Astrocyte (in vitro differentiated cells and primary cell): Measurements from ENCODE around the gene ABHD5. TPM values are rescaled to one million over a fixed set of nuclear protein-coding genes. Genes with fewer than 3 reads are reported as not detected.

Experiments
- DNase-seq: peaks from one replicate; pipeline ENCODE4 v3.0.0-alpha.2; 2010; ENCODE audit warnings: low read depth
- FAIRE-seq: peaks from 2 replicates; lab custom pipeline; 2011; peaks lifted over from hg19 to GRCh38; lab: Jason Lieb, UNC
- H2AFZ ChIP-seq: 2 replicates; pipeline ENCODE4 v1.6.0; 2012; ENCODE audit warnings: low read depth, low read length, inconsistent platforms
- H3K27ac ChIP-seq: 2 replicates; pipeline ENCODE4 v1.5.1; 2011; ENCODE audit warnings: low read depth, low read length, inconsistent platforms
- H3K27me3 ChIP-seq: 2 replicates; pipeline ENCODE4 v1.6.0; 2011; ENCODE audit warnings: low read length, inconsistent platforms; ENCODE audit not compliant: insufficient read depth
- H3K36me3 ChIP-seq: 2 replicates; pipeline ENCODE4 v1.5.1; 2011; ENCODE audit warnings: low read length, inconsistent platforms; ENCODE audit not compliant: insufficient read depth
- H3K4me1 ChIP-seq: 2 replicates; pipeline ENCODE4 v1.5.1; 2011; ENCODE audit warnings: low read length, inconsistent platforms; ENCODE audit not compliant: insufficient read depth
- H3K4me2 ChIP-seq: 2 replicates; pipeline ENCODE4 v1.6.0; 2012; ENCODE audit warnings: low read length, inconsistent platforms
- H3K4me3 ChIP-seq: 2 replicates; pipeline ENCODE4 v1.5.1; 2011; ENCODE audit warnings: low read depth, mild to moderate bottlenecking, low read length, inconsistent platforms; ENCODE audit not compliant: insufficient read depth
- H3K79me2 ChIP-seq: 2 replicates; pipeline ENCODE4 v1.6.0; 2012; ENCODE audit warnings: mild to moderate bottlenecking, low read length, inconsistent platforms; ENCODE audit not compliant: insufficient read depth
- H3K9ac ChIP-seq: 2 replicates; pipeline ENCODE4 v1.6.0; 2012; ENCODE audit warnings: mild to moderate bottlenecking, low read length, inconsistent platforms
- H3K9me3 ChIP-seq: 2 replicates; pipeline ENCODE4 v1.5.1; 2012; ENCODE audit warnings: low read depth, mild to moderate bottlenecking, low read length, inconsistent platforms; ENCODE audit not compliant: insufficient read depth
- H4K20me1 ChIP-seq: 2 replicates; pipeline ENCODE4 v1.6.0; 2012; ENCODE audit warnings: low read length, inconsistent platforms; ENCODE audit not compliant: insufficient read depth
- H3K27ac Mint-ChIP-seq: one replicate; pipeline ENCODE4 v1.8.0; 2021; ENCODE audit warnings: mild to moderate bottlenecking, mixed read lengths; ENCODE audit not compliant: unreplicated experiment
- H3K27me3 Mint-ChIP-seq: one replicate; pipeline ENCODE4 v1.8.0; 2021; ENCODE audit warnings: low read depth, mixed read lengths; ENCODE audit not compliant: unreplicated experiment
- H3K36me3 Mint-ChIP-seq: one replicate; pipeline ENCODE4 v1.8.0; 2021; ENCODE audit warnings: low read depth, mixed read lengths; ENCODE audit not compliant: unreplicated experiment
- H3K4me1 Mint-ChIP-seq: one replicate; pipeline ENCODE4 v1.8.0; 2021; ENCODE audit warnings: low read depth, mixed read lengths; ENCODE audit not compliant: unreplicated experiment
- H3K4me3 Mint-ChIP-seq: one replicate; pipeline ENCODE4 v1.8.0; 2021; ENCODE audit warnings: mild to moderate bottlenecking, moderate library complexity, mixed read lengths; ENCODE audit not compliant: unreplicated experiment
- H3K9me3 Mint-ChIP-seq: one replicate; pipeline ENCODE4 v1.8.0; 2021; ENCODE audit warnings: mild to moderate bottlenecking, mixed read lengths; ENCODE audit not compliant: unreplicated experiment
- CTCF ChIP-seq: IDR thresholded peaks from 2 replicates; pipeline ENCODE4 v1.5.1; 2011; ENCODE audit warnings: low read depth, mild to moderate bottlenecking, inconsistent platforms, low read length, moderate library complexity; ENCODE audit not compliant: insufficient read depth
- EZH2 ChIP-seq: IDR thresholded peaks from 2 replicates; pipeline ENCODE4 v1.6.1; 2012; ENCODE audit warnings: mild to moderate bottlenecking, low read length, inconsistent platforms; ENCODE audit not compliant: insufficient read depth
- total RNA-seq: library from RNA; stranded (reverse); gene quantifications from 2 replicates; pipeline ENCODE4 v1.2.1, GENCODE V29; 2021

The ABHD5 gene
- total RNA-seq, 1 donor from 2014 or later, result 18.3 TPM

GRCh38 chr3:43684944-43685343 lies 5.8 kb upstream of the ABHD5 start:
- Histone ChIP-seq H3K4me2 (no peak overlapping the region), H3K36me3 (no peaks in the 10 kb centered on the region), H3K9me3 (no peaks in the 10 kb centered on the region), H3K9ac (no peak overlapping the region), H3K4me3 (no peak overlapping the region), H2AFZ (no peak overlapping the region), H3K79me2 (no peaks in the 10 kb centered on the region), H3K27ac (no peak overlapping the region), H4K20me1 (no peaks in the 10 kb centered on the region), H3K27me3 (no peaks in the 10 kb centered on the region), H3K4me1 (no peaks in the 10 kb centered on the region)
- no peaks in the 10 kb centered on the region for H3K36me3 Mint-ChIP-seq
- H3K4me3 Mint-ChIP-seq, result no peak overlapping the region
- no peak overlapping the region for H3K27ac Mint-ChIP-seq
- no peaks in the 10 kb centered on the region for H3K27me3 Mint-ChIP-seq
- FAIRE-seq (no peak), DNase-seq (no peak)
- peaks cover 12% of the 10 kb centered on the region for H3K9me3 Mint-ChIP-seq
- TF ChIP-seq CTCF (no peak), EZH2 (no peak)
- H3K4me1 Mint-ChIP-seq, result peaks cover 3% of the 10 kb centered on the region

GRCh38 chr3:43685921-43686320 lies 4.8 kb upstream of the ABHD5 start:
- Histone ChIP-seq H3K9ac (no peak overlapping the region), H2AFZ (no peak overlapping the region), H3K9me3 (no peaks in the 10 kb centered on the region), H3K27ac (no peak overlapping the region), H3K27me3 (no peaks in the 10 kb centered on the region), H3K4me3 (no peak overlapping the region), H3K4me1 (peaks cover 5% of the 10 kb centered on the region), H3K79me2 (no peaks in the 10 kb centered on the region), H3K36me3 (no peaks in the 10 kb centered on the region), H3K4me2 (no peak overlapping the region), H4K20me1 (no peaks in the 10 kb centered on the region)
- DNase-seq, result no peak
- Mint-ChIP-seq H3K4me1 (peaks cover 3% of the 10 kb centered on the region), H3K27me3 (no peaks in the 10 kb centered on the region), H3K4me3 (no peak overlapping the region), H3K27ac (no peak overlapping the region), H3K9me3 (peaks cover 10% of the 10 kb centered on the region), H3K36me3 (no peaks in the 10 kb centered on the region)
- TF ChIP-seq EZH2, result no peak
- no peak for TF ChIP-seq CTCF
- no peak for FAIRE-seq

DNA sequence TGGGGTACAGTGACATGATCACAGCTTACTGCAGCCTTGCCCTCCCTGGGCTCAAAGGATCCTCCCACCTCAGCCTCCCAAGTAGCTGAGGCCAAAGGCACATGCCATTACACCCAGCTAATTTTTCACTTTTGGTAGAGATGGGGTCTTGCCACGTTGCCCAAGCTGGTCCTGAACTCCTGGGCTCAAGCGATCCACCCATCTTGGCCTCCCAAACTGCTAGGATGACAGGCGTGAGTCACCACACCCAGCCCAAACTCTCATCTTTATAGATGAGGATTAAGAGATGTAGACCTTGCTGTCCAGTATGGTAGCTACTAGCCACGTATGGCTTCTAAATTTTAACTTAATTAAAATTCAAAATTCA lies 4.4 kb upstream of the ABHD5 start:
- Histone ChIP-seq H2AFZ (no peak overlapping the region), H4K20me1 (no peaks in the 10 kb centered on the region), H3K4me1 (peaks cover 5% of the 10 kb centered on the region), H3K4me3 (no peak overlapping the region), H3K27me3 (no peaks in the 10 kb centered on the region), H3K27ac (no peak overlapping the region), H3K4me2 (no peak overlapping the region), H3K79me2 (no peaks in the 10 kb centered on the region), H3K9me3 (no peaks in the 10 kb centered on the region), H3K36me3 (no peaks in the 10 kb centered on the region), H3K9ac (no peak overlapping the region)
- H3K9me3 Mint-ChIP-seq, result peaks cover 9% of the 10 kb centered on the region
- H3K36me3 Mint-ChIP-seq, result no peaks in the 10 kb centered on the region
- FAIRE-seq (no peak), DNase-seq (no peak)
- no peak overlapping the region for H3K27ac Mint-ChIP-seq
- no peaks in the 10 kb centered on the region for H3K27me3 Mint-ChIP-seq
- H3K4me3 Mint-ChIP-seq, result no peak overlapping the region
- TF ChIP-seq CTCF (no peak), EZH2 (no peak)
- peaks cover 3% of the 10 kb centered on the region for H3K4me1 Mint-ChIP-seq
